A549 (cell line): ENCODE measurements around the gene PRODH. TPM values are rescaled to one million over a fixed set of nuclear protein-coding genes. Genes with fewer than 3 reads are reported as not detected.

ENCODE experiments used
- ATAC-seq, 2 experiments: fragments of 200-7000 bp in 1 of 2; fragments of >200 bp in 1 of 2; cut with Nextera tagmentation in 1 of 2; cut with Tn5 transposase in 1 of 2; 3 replicates each; pipeline versions ENCODE4 v1.8.0 to v1.9.1; 2018 to 2020; ENCODE audit warnings: mild to moderate bottlenecking in 1 of 2, moderate library complexity in 1 of 2
- CTCF ChIA-PET: fragments of 300-600 bp; sonication (Branson Sonifier 250); formaldehyde crosslinking; extraction: SDS; loops from one replicate; lab custom pipeline; 2021; ENCODE audit warnings: antibody characterized with exemption, inconsistent platforms; lab: Yijun Ruan, JAX
- POLR2A ChIA-PET: fragments of 350-600 bp; formaldehyde crosslinking; extraction: SDS; loops from one replicate; lab custom pipeline; 2021; ENCODE audit warnings: antibody characterized with exemption, inconsistent platforms; lab: Yijun Ruan, JAX
- DNase-seq, 2 experiments: peaks; one replicate each; pipeline versions ENCODE4 v3.0.0 to v3.0.0-alpha.2; 2011 to 2016; ENCODE audit warnings: low read depth in 1 of 2, low spot score in 1 of 2
- FAIRE-seq: peaks from 2 replicates; lab custom pipeline; 2011; peaks lifted over from hg19 to GRCh38; lab: Jason Lieb, UNC
- H3K27ac ChIP-seq, 2 experiments: fragments of >200 bp; sonication (Bioruptor Twin); formaldehyde crosslinking; 3 replicates each; pipeline ENCODE4 v1.5.1; 2016 to 2017
- H3K4me1 ChIP-seq: fragments of >200 bp; sonication (Bioruptor Twin); formaldehyde crosslinking; 3 replicates; pipeline ENCODE4 v1.6.1; 2016
- H3K4me2 ChIP-seq: fragments of >200 bp; sonication (Bioruptor Twin); formaldehyde crosslinking; 3 replicates; pipeline ENCODE4 v1.6.1; 2016
- H3K4me3 ChIP-seq: fragments of >200 bp; sonication (Bioruptor Twin); formaldehyde crosslinking; 3 replicates; pipeline ENCODE4 v1.5.1; 2016
- H3K9me3 ChIP-seq: fragments of >200 bp; sonication (Bioruptor Twin); formaldehyde crosslinking; 3 replicates; pipeline ENCODE4 v1.6.1; 2016
- EHMT2 ChIP-seq: fragments of 200-600 bp; sonication (generic); IDR thresholded peaks from 2 replicates; pipeline ENCODE4 v1.6.1; 2016; ENCODE audit warnings: antibody characterized with exemption, low read depth, mild to moderate bottlenecking, moderate library complexity
- EP300 ChIP-seq, 2 experiments: fragments of >200 bp; sonication (Bioruptor Twin); formaldehyde crosslinking; IDR thresholded peaks; 2 replicates in 1 of 2; 3 replicates in 1 of 2; pipeline ENCODE4 v1.6.1; 2016 to 2017
- ESRRA ChIP-seq: fragments of 150-350 bp; IDR thresholded peaks from 2 replicates; pipeline ENCODE4 v1.6.1; 2014; ENCODE audit warnings: mild to moderate bottlenecking, low read length, borderline replicate concordance
- GATA3 ChIP-seq: IDR thresholded peaks from 2 replicates; pipeline ENCODE4 v1.6.1; 2012; ENCODE audit warnings: borderline replicate concordance
- JUN ChIP-seq, 2 experiments: fragments of >200 bp; sonication (Bioruptor Twin); formaldehyde crosslinking; IDR thresholded peaks; 2 replicates in 1 of 2; 3 replicates in 1 of 2; pipeline ENCODE4 v1.6.1; 2016 to 2017
- MYC ChIP-seq: IDR thresholded peaks from 2 replicates; pipeline ENCODE4 v1.6.1; 2012; ENCODE audit warnings: mild to moderate bottlenecking, inconsistent platforms, low read length, improper control_type of control experiment, borderline replicate concordance
- NFE2L2 ChIP-seq: fragments of 150-350 bp; conservative IDR thresholded peaks from 2 replicates; pipeline ENCODE4 v1.6.1; 2014; ENCODE audit warnings: low read length
- SMC3 ChIP-seq: fragments of >200 bp; sonication (Bioruptor Twin); formaldehyde crosslinking; IDR thresholded peaks from 3 replicates; pipeline ENCODE4 v1.6.1; 2018; ENCODE audit warnings: inconsistent platforms
- TFCP2L1 ChIP-seq: fragments of 250-450 bp; sonication (Bioruptor Pico); IDR thresholded peaks from 2 replicates; pipeline ENCODE4 v1.5.0; 2021; ENCODE audit warnings: mild to moderate bottlenecking
- ZC3H11A ChIP-seq: fragments of 450-650 bp; IDR thresholded peaks from 2 replicates; pipeline ENCODE4 v1.6.1; 2014; ENCODE audit warnings: antibody characterized with exemption, mild to moderate bottlenecking
- ZNF302 ChIP-seq: fragments of 250-450 bp; sonication (Bioruptor Pico); IDR thresholded peaks from 2 replicates; pipeline ENCODE4 v1.9.0; 2021; ENCODE audit warnings: inconsistent platforms, mild to moderate bottlenecking, moderate library complexity
- WGBS: methylation state at CpG from one replicate; pipeline ENCODE4 v1.1.6; 2017; ENCODE audit errors: missing lambda C conversion rate; 5-methylcytosine and 5-hydroxymethylcytosine counted together
- polyA plus RNA-seq, 4 experiments: library from polyadenylated mRNA; depleted of rRNA in 3 of 4; stranded (reverse); fragments of >200 nt; fragmentation: RNase III in 1 of 4; extraction: RNeasy Plus Mini Kit Qiagen cat#74134 plus additional on column Dnase treatment in 1 of 4; gene quantifications; 2 replicates in 3 of 4; 3 replicates in 1 of 4; pipeline ENCODE4 v1.2.3, GENCODE V29; 2011 to 2017
- TF ChIP-seq, protein P1 (sequence below): fragments of >200 bp; sonication (Bioruptor Twin); formaldehyde crosslinking; IDR thresholded peaks from 3 replicates; pipeline ENCODE4 v1.5.1; 2016
- TF ChIP-seq, protein P2 (sequence below): fragments of >200 bp; sonication (Bioruptor Twin); formaldehyde crosslinking; IDR thresholded peaks from 2 replicates; pipeline ENCODE4 v1.6.1; 2016
- TF ChIP-seq, protein P3 (sequence below): fragments of 200-600 bp; sonication (generic); IDR thresholded peaks from 2 replicates; pipeline ENCODE4 v1.6.1; 2016; ENCODE audit warnings: antibody characterized with exemption, mild to moderate bottlenecking, moderate library complexity

PRODH gene
- polyA plus RNA-seq, 2 of the 4 experiments (the other 2 are of a cell fraction), result 0.58 to 2.4 TPM

DNA sequence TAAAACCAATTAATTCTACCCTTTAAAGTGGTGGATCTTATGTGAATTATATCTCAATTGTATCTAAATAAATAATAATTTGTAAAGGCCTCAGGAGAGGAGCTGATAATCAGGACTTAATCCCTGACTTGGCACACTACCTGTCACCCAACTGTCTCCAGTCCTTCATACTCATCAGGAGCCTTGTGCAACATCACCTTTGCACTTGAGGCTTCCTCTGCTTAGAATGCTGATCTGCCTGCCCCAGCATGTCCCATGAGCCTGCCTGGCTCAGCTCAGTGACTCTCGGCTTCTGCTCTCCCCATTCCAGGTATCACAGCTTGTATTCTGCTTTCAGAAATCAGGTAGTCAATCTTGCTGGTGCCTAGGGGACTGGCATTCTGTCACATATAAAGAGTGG, 43.9 kb upstream of the PRODH start:
- POLR2A ChIA-PET, result no interaction called here
- TF ChIP-seq TFCP2L1 (CRISPR knock-in tag), result no peak

DNA sequence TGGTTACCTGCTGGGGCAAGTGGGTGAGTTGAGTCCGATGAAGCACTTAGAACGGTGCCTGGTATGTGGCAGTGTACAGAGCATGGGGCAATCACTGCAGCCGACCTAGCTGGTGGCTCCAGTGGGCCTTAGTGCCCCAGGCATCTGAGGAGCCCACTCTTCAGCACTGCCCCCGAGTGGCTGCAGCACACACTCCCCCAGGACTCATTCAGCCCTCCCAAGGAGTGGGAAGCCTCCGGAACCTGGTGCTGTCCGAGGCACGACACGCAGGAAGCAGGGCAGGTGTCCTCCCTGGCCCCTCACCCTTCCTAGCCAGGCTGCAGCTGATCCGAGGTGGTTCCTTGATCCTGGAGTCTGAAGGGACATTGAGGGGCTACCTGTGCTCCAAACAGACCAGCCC, 42.4 kb upstream of the PRODH start:
- no peak overlapping the region for H3K27ac ChIP-seq

More for the DNA sequence above, 43.9 kb upstream of the PRODH start:
- 83% methylated on average over 1 of the region's 1 CpG for WGBS
- Histone ChIP-seq H3K4me3 (no peak overlapping the region), H3K4me2 (no peak overlapping the region), H3K4me1 (no peaks in the 10 kb centered on the region), H3K9me3 (peaks cover 5% of the 10 kb centered on the region; the same call in 1 of the 3 replicates), H3K27ac (no peak overlapping the region)
- FAIRE-seq (no peak), DNase-seq (no peak), ATAC-seq (no peak)
- CTCF ChIA-PET, result no interaction called here

DNA sequence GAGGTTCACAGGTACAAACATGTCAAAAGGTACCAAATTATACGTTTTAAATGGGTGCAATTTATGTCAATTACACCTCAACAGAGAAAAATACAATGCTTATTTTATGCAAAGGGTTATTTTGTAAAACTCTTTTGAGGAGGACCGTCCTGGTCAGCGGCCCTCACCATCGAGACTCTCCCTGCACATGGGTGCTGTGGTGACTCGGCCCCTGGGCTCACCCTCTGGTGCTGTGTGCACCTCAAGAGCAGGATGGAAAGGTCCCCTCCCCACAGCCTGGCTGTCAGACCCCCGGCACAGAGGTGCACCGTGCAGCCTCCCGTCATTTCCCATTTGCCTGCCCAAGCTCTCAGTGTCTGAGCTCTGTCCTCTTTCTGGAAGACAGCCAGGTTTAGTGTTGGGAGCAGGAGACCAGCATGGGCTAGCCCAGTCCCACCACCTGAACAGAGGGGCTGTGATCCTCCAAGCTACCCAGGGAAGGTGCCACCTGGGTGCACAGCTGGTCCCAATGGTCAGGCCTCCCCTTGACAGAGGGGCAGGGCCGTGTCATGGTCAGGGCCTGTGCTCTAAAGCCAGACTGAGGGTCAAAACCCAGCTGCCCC, 41.8 kb upstream of the PRODH start:
- ChIA-PET POLR2A (no interaction called here), CTCF (no interaction called here)
- Histone ChIP-seq H3K4me1 (no peaks in the 10 kb centered on the region), H3K4me3 (no peak overlapping the region), H3K9me3 (peaks cover 5% of the 10 kb centered on the region; the same call in 1 of the 3 replicates), H3K27ac (no peak overlapping the region), H3K4me2 (no peak overlapping the region)
- no peak for DNase-seq
- ATAC-seq, result no peak
- FAIRE-seq, result no peak
- TF ChIP-seq EP300 (IDR thresholded peaks at IDR 0.05) (no peak), NFE2L2 (no peak), TFCP2L1 (CRISPR knock-in tag) (no peak), SMC3 (no peak), JUN (IDR thresholded peaks at IDR 0.05) (no peak)
- TF ChIP-seq, protein P1, sequence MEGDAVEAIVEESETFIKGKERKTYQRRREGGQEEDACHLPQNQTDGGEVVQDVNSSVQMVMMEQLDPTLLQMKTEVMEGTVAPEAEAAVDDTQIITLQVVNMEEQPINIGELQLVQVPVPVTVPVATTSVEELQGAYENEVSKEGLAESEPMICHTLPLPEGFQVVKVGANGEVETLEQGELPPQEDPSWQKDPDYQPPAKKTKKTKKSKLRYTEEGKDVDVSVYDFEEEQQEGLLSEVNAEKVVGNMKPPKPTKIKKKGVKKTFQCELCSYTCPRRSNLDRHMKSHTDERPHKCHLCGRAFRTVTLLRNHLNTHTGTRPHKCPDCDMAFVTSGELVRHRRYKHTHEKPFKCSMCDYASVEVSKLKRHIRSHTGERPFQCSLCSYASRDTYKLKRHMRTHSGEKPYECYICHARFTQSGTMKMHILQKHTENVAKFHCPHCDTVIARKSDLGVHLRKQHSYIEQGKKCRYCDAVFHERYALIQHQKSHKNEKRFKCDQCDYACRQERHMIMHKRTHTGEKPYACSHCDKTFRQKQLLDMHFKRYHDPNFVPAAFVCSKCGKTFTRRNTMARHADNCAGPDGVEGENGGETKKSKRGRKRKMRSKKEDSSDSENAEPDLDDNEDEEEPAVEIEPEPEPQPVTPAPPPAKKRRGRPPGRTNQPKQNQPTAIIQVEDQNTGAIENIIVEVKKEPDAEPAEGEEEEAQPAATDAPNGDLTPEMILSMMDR, result no peak
- TF ChIP-seq, protein P2, sequence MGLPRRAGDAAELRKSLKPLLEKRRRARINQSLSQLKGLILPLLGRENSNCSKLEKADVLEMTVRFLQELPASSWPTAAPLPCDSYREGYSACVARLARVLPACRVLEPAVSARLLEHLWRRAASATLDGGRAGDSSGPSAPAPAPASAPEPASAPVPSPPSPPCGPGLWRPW, result no peak
- 82% methylated on average over 7 of the region's 9 CpGs for WGBS

More for the DNA sequence above, 42.4 kb upstream of the PRODH start:
- Histone ChIP-seq H3K4me2 (no peak overlapping the region), H3K4me1 (no peaks in the 10 kb centered on the region), H3K4me3 (no peak overlapping the region), H3K9me3 (peaks cover 5% of the 10 kb centered on the region; the same call in 1 of the 3 replicates)
- FAIRE-seq (no peak), ATAC-seq (no peak), DNase-seq (no peak)
- TF ChIP-seq, protein P3, sequence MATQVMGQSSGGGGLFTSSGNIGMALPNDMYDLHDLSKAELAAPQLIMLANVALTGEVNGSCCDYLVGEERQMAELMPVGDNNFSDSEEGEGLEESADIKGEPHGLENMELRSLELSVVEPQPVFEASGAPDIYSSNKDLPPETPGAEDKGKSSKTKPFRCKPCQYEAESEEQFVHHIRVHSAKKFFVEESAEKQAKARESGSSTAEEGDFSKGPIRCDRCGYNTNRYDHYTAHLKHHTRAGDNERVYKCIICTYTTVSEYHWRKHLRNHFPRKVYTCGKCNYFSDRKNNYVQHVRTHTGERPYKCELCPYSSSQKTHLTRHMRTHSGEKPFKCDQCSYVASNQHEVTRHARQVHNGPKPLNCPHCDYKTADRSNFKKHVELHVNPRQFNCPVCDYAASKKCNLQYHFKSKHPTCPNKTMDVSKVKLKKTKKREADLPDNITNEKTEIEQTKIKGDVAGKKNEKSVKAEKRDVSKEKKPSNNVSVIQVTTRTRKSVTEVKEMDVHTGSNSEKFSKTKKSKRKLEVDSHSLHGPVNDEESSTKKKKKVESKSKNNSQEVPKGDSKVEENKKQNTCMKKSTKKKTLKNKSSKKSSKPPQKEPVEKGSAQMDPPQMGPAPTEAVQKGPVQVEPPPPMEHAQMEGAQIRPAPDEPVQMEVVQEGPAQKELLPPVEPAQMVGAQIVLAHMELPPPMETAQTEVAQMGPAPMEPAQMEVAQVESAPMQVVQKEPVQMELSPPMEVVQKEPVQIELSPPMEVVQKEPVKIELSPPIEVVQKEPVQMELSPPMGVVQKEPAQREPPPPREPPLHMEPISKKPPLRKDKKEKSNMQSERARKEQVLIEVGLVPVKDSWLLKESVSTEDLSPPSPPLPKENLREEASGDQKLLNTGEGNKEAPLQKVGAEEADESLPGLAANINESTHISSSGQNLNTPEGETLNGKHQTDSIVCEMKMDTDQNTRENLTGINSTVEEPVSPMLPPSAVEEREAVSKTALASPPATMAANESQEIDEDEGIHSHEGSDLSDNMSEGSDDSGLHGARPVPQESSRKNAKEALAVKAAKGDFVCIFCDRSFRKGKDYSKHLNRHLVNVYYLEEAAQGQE, result no peak
- TF ChIP-seq ESRRA (no peak), MYC (no peak), ZNF302 (CRISPR knock-in tag) (no peak), GATA3 (no peak), EP300 (IDR thresholded peaks at IDR 0.05) (no peak), TFCP2L1 (CRISPR knock-in tag) (no peak), EHMT2 (no peak), ZC3H11A (no peak)
- POLR2A ChIA-PET, result no interaction called here
- WGBS, result no CpG with 5 or more reads among the region's 9 CpGs
- CTCF ChIA-PET, result no interaction called here
